Pancreas (tissue), 10 donors: ENCODE data around the gene SLFN5. TPM values are rescaled to one million over a fixed set of nuclear protein-coding genes. Genes with fewer than 3 reads are reported as not detected.
A peak's percentile ranks its signal among the peaks of the same experiment; 100 is the strongest.

Experiments used
- ATAC-seq, 4 donors: fragments of 200-7000 bp; cut with Tn5 transposase; one replicate each; pipeline versions ENCODE4 v1.8.0 to v1.9.1; 2020; ENCODE audit warnings: mild to moderate bottlenecking in 4 of 4, moderate library complexity in 4 of 4
- DNase-seq, 6 donors: peaks; one replicate each; pipeline ENCODE4 v3.0.0-alpha.2; 2020
- FAIRE-seq: peaks from 2 replicates; lab custom pipeline; 2012; peaks lifted over from hg19 to GRCh38; lab: Jason Lieb, UNC
- H3K27ac ChIP-seq, 4 donors: fragments of 200-600 bp; sonication (generic); 1 replicate in 3 of 4; 2 replicates in 1 of 4; pipeline versions ENCODE4 v1.5.0 to v1.8.0; 2020
- H3K27me3 ChIP-seq, 4 donors: fragments of 200-600 bp; one replicate each; pipeline ENCODE4 v1.8.0; 2021
- H3K36me3 ChIP-seq, 3 donors: fragments of 200-600 bp; sonication (generic) in 1 of 3; one replicate each; pipeline versions ENCODE4 v1.5.0 to v1.8.0; 2020 to 2021
- H3K4me1 ChIP-seq, 3 donors: fragments of 200-600 bp; one replicate each; pipeline ENCODE4 v1.8.0; 2021
- H3K4me3 ChIP-seq, 4 donors: fragments of 200-600 bp; sonication (generic) in 2 of 4; one replicate each; pipeline versions ENCODE4 v1.5.0 to v1.8.0; 2020 to 2021
- H3K9me3 ChIP-seq, 4 donors: fragments of 200-600 bp; one replicate each; pipeline ENCODE4 v1.8.0; 2021
- CTCF ChIP-seq, 4 donors: fragments of 200-600 bp; sonication (generic) in 3 of 4; IDR thresholded peaks; one replicate each; pipeline versions ENCODE4 v1.5.0 to v1.8.0; 2021; ENCODE audit warnings: antibody characterized with exemption in 4 of 4
- WGBS, 2 donors: extraction: QIAGEN DNeasy Blood & Tissue Kit; methylation state at CpG; one replicate each; pipeline ENCODE4 v1.1.7; 2013; 5-methylcytosine and 5-hydroxymethylcytosine counted together
- intact Hi-C, 3 donors: fragments of 100-400 bp; cut with DNase I; formaldehyde crosslinking; loops; one replicate each; pipeline versions ENCODE4 v1.11.1 to v1.14.2; 2022
- polyA plus RNA-seq, 2 donors: library from polyadenylated mRNA; stranded (reverse); fragments of 200-250 nt; gene quantifications; one replicate each; pipeline ENCODE4 v1.2.3, GENCODE V29; 2013
- total RNA-seq, 6 donors: library from RNA; stranded (reverse); fragmentation: NEBNext Ultra II Directional in 4 of 6; extraction: Animal tissue kit (Norgen Biotek cat#: 25700) in 4 of 6; gene quantifications; one replicate each; pipeline versions ENCODE4 v1.2.1 to v1.2.4, GENCODE V29; 2021 to 2023
- donor health status: healthy with polysubstance abuse.
- donor health status: DM: no; HTN: no; CAD: no; lungs with moderate emphysema.
- donor health status: DM: no; HTN: no; CAD: no.
- donor health status: control.
- donor health status: control.
- donor health status: Bipolar disorder and iron deficiency.
- donor health status: DM: yes; HTN: yes; CAD: no.
- donor health status: DM: no; HTN: no; CAD: no.
- donor health status: DM: no; HTN: no; CAD: no.
- donor health status: DM: yes; HTN: yes; CAD: no.

SLFN5 gene
- total and polyA plus RNA-seq, 8 donors = 1.9 to 18.8 (median 6.3) TPM

GRCh38 chr17:35293151-35293847 is 50.4 kb downstream of the SLFN5 start:
- DNase-seq = no peak
- 50 to 74% methylated on average over 1 of the region's 1 CpG for WGBS, 2 donors
- H3K27me3 ChIP-seq = no peaks in the 10 kb centered on the region
- no peaks in the 10 kb centered on the region for H3K36me3 ChIP-seq
- FAIRE-seq = no peak
- no peaks in the 10 kb centered on the region for H3K9me3 ChIP-seq
- no peaks in the 10 kb centered on the region for H3K4me1 ChIP-seq
- H3K27ac ChIP-seq = no peak overlapping the region
- H3K4me3 ChIP-seq = no peak overlapping the region
- no peak for TF ChIP-seq CTCF (IDR thresholded peaks at IDR 0.05)
- intact Hi-C loops = no loop called here
- ATAC-seq = no peak

GRCh38 chr17:35294756-35295155 is 51.9 kb downstream of the SLFN5 start:
- no peak overlapping the region for H3K27ac ChIP-seq
- no peak overlapping the region for H3K4me3 ChIP-seq
- H3K4me1 ChIP-seq = peaks cover 0 to 11% (median 7%) of the 10 kb centered on the region in 3 donors
- ATAC-seq (no peak), DNase-seq (no peak), FAIRE-seq (no peak)
- no peaks in the 10 kb centered on the region for H3K36me3 ChIP-seq
- intact Hi-C loops = no loop called here
- no peaks in the 10 kb centered on the region for H3K27me3 ChIP-seq
- no peak for TF ChIP-seq CTCF (IDR thresholded peaks at IDR 0.05)
- 78 to 90% methylated on average over 1 of the region's 1 CpG for WGBS, 2 donors
- H3K9me3 ChIP-seq = no peaks in the 10 kb centered on the region

GRCh38 chr17:35295686-35296085 is 52.8 kb downstream of the SLFN5 start:
- H3K4me1 ChIP-seq = peaks cover 0 to 11% (median 11%) of the 10 kb centered on the region in 3 donors
- no peak for TF ChIP-seq CTCF (IDR thresholded peaks at IDR 0.05)
- ATAC-seq = no peak
- intact Hi-C loops = no loop called here
- whole genome bisulfite sequencing, 2 donors = 82 to 83% methylated on average over 1 of the region's 1 CpG
- no peak overlapping the region for H3K4me3 ChIP-seq
- no peak for DNase-seq
- no peaks in the 10 kb centered on the region for H3K36me3 ChIP-seq
- no peak overlapping the region for H3K27ac ChIP-seq
- FAIRE-seq = no peak
- no peaks in the 10 kb centered on the region for H3K27me3 ChIP-seq
- no peaks in the 10 kb centered on the region for H3K9me3 ChIP-seq

- FAIRE-seq = no peak
- no peak for DNase-seq
- Histone ChIP-seq H3K4me3 (no peak overlapping the region), H3K27me3 (no peaks in the 10 kb centered on the region), H3K27ac (no peak overlapping the region), H3K4me1 (peaks cover 0 to 11% (median 11%) of the 10 kb centered on the region in 3 donors), H3K9me3 (no peaks in the 10 kb centered on the region), H3K36me3 (no peaks in the 10 kb centered on the region)
- ATAC-seq = no peak
- 92% methylated on average over 2 of the region's 2 CpGs for WGBS, 2 donors
- intact Hi-C loops = no loop called here
- no peak for TF ChIP-seq CTCF (IDR thresholded peaks at IDR 0.05)
These were observed 54.8 kb downstream of the SLFN5 start for GRCh38 chr17:35297666-35298065.

GRCh38 chr17:35298639-35299038 is 55.8 kb downstream of the SLFN5 start:
- H3K4me3 ChIP-seq = no peak overlapping the region
- no peak for TF ChIP-seq CTCF (IDR thresholded peaks at IDR 0.05)
- FAIRE-seq (no peak), ATAC-seq (peak; percentile 40 to 56 (median 52)), DNase-seq (no peak)
- intact Hi-C loops = no loop called here
- no peaks in the 10 kb centered on the region for H3K36me3 ChIP-seq
- H3K9me3 ChIP-seq = no peaks in the 10 kb centered on the region
- peak overlapping the region in 2 of 4 donors; percentile 48 to 55 for H3K27ac ChIP-seq
- peaks cover 0 to 11% (median 11%) of the 10 kb centered on the region in 3 donors for H3K4me1 ChIP-seq
- H3K27me3 ChIP-seq = no peaks in the 10 kb centered on the region
